Ectodermal cell (in vitro differentiated cells): Measurements from ENCODE around the gene NRIP3.
"Not testable (repeated sequence)": the region's sequence is repeated elsewhere in the genome, so short reads cannot be mapped to it uniquely, and the experiment has no call there.

Experiments used
- H3K27ac ChIP-seq: 2 replicates; pipeline ENCODE4 v1.7.0; 2013; ENCODE audit warnings: mild to moderate bottlenecking, low read depth, low read length; ENCODE audit not compliant: insufficient read depth, poor library complexity, severe bottlenecking
- H3K27me3 ChIP-seq: 2 replicates; pipeline ENCODE4 v1.7.0; 2013; ENCODE audit warnings: mild to moderate bottlenecking, low read length; ENCODE audit not compliant: insufficient read depth, control insufficient read depth, poor library complexity, severe bottlenecking
- H3K36me3 ChIP-seq: one replicate; pipeline ENCODE4 v1.7.0; 2013; ENCODE audit warnings: low read length; ENCODE audit not compliant: control insufficient read depth, insufficient read depth
- H3K4me1 ChIP-seq: one replicate; pipeline ENCODE4 v1.7.0; 2013; ENCODE audit warnings: low read length; ENCODE audit not compliant: control insufficient read depth, insufficient read depth
- H3K4me3 ChIP-seq: 2 replicates; pipeline ENCODE4 v1.7.0; 2013; ENCODE audit warnings: low read depth, low read length, control low read depth; ENCODE audit not compliant: insufficient read depth
- H3K9me3 ChIP-seq: 2 replicates; pipeline ENCODE4 v1.7.0; 2013; ENCODE audit warnings: mild to moderate bottlenecking, low read length, moderate library complexity; ENCODE audit not compliant: control insufficient read depth
- WGBS, 2 experiments: methylation state at CpG; one replicate each; pipeline ENCODE4 v1.1.7; 2013; ENCODE audit warnings: missing lambda C conversion rate in 2 of 2; 5-methylcytosine and 5-hydroxymethylcytosine counted together

Gene NRIP3

DNA sequence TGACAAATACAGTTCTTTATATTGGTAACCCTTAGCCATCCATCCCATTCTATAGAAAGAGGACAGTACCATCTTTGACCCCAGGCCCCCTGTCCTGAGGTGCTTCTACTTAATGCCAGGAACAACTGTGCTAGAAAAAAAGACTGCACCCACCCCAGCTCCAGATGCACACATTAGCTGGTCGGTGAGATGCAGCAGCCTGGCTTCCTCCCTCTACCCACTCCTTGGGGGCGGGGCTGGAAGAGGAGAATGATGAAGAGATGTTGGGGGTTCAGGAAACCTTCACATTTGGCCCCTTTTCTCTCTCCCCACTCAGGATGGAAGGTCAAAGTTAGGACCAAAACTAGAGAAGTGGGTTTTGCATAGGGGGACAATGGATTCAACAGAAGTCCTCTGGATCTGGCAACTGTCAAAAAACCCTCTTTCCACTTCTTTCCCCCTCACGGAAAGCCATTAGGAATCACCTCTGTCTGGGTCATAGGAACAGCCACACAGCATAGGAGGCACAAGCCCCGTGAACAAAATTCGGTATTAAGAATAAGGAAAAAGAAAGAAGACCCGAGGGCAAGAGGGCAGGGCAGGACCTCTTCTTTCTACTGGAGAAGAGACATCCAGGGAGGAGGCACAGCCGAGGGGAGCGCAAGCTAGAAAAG, 755 bp downstream of the NRIP3 start:
- H3K27ac ChIP-seq = no peak overlapping the region
- 3 to 8% methylated on average over 7 of the region's 8 CpGs for WGBS, 2 experiments
- H3K4me1 ChIP-seq = peaks cover 6% of the 10 kb centered on the region
- H3K36me3 ChIP-seq = no peaks in the 10 kb centered on the region
- peaks cover 72% of the 10 kb centered on the region for H3K27me3 ChIP-seq
- H3K4me3 ChIP-seq = peak overlapping the region; percentile 52
- no peaks in the 10 kb centered on the region for H3K9me3 ChIP-seq

DNA sequence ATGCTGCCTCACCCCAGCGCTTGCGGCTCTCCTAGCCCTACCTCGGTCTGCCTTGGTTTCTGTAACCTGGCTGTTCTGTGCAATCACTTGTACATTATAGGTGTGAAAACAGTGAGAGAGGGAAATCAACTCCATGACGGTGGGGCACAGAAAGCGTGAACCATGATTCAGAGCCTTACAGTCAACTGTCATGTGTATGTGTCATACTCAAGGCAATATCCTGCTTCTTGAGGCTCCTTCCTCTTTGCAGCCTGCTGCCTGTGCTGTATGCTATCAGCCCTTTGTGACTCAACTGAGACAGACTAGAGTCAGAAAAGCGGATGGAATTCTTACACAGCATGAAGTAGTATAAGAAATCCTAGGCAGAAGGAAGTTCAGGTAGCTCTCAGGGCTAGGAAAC, 2.1 kb downstream of the NRIP3 start:
- Histone ChIP-seq H3K36me3 (no peaks in the 10 kb centered on the region), H3K4me3 (peak overlapping the region; percentile 3), H3K9me3 (no peaks in the 10 kb centered on the region), H3K27ac (no peak overlapping the region), H3K27me3 (peaks cover 64% of the 10 kb centered on the region), H3K4me1 (peaks cover 6% of the 10 kb centered on the region)
- 66 to 68% methylated on average over 6 of the region's 6 CpGs for WGBS, 2 experiments

DNA sequence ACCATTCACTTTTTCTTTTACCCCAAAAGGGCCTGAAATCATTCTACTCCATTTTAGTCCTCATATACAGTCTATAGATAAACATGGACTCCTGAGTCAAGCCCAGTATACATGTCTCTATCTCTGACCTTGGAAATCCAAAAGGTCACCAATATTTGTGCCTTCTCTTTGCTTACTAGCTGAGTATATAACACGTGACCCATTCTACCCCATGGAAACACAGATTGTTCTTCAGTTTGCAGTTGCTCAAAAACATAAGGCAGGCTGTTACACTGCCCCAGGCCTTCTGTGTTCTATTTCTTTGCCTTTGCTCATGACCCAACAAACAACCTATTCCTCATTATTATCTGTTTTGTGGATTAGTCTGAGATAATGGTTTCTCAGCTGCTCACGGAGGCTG, 5.8 kb downstream of the NRIP3 start:
- Histone ChIP-seq H3K27ac (no peak overlapping the region), H3K9me3 (no peaks in the 10 kb centered on the region), H3K36me3 (no peaks in the 10 kb centered on the region), H3K27me3 (peaks cover 27% of the 10 kb centered on the region), H3K4me3 (no peak overlapping the region), H3K4me1 (peaks cover 5% of the 10 kb centered on the region)
- WGBS, 2 experiments = 91 to 93% methylated on average over 2 of the region's 2 CpGs

DNA sequence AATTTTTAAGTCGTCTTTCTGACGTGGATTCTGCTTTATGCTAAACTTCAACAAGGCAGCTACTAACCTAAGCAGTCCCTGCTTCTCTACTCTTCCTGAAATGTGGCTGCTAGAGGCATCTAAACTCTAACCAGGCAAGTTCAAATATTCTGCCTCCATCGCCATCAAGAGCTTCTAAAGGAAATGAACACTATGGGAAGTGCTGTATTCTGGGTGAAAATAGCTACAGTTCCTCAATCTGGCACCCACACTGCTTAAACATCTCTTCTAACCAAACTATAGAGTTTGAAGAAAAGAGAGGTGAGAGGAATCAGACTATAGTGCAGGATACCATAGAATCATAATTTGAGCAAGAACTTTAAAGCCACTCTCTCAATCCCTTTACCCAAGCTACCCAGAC, 6.3 kb downstream of the NRIP3 start:
- WGBS, 2 experiments = 93 to 99% methylated on average over 2 to 3 of the region's 3 CpGs
- no peaks in the 10 kb centered on the region for H3K4me1 ChIP-seq
- H3K4me3 ChIP-seq = no peak overlapping the region
- peaks cover 21% of the 10 kb centered on the region for H3K27me3 ChIP-seq
- no peaks in the 10 kb centered on the region for H3K36me3 ChIP-seq
- H3K27ac ChIP-seq = no peak overlapping the region
- H3K9me3 ChIP-seq = no peaks in the 10 kb centered on the region

DNA sequence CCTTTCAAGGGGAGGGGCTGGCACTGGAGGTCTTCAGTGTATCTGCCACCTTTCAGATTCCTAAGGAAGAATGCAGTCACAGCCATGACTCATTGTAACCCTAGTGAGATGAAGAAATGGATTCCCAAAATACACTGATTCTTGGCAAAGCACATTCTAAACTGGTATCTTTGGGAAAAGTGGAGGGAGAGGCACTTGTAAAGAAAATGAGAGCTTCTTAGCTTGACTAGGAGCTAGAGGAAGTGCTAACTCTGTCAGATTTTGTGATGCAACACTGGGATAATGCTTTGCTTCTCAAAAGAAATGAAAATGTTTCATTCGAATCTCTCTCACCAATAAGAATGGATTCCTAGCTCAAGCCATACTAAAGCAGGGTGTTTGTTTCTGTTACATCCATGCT, 14.3 kb downstream of the NRIP3 start:
- no peak overlapping the region for H3K27ac ChIP-seq
- H3K9me3 ChIP-seq = no peaks in the 10 kb centered on the region
- no peaks in the 10 kb centered on the region for H3K4me1 ChIP-seq
- no peaks in the 10 kb centered on the region for H3K27me3 ChIP-seq
- H3K36me3 ChIP-seq = no peaks in the 10 kb centered on the region
- H3K4me3 ChIP-seq = no peak overlapping the region
- WGBS, 2 experiments = 71 to 77% methylated on average over 1 of the region's 1 CpG

DNA sequence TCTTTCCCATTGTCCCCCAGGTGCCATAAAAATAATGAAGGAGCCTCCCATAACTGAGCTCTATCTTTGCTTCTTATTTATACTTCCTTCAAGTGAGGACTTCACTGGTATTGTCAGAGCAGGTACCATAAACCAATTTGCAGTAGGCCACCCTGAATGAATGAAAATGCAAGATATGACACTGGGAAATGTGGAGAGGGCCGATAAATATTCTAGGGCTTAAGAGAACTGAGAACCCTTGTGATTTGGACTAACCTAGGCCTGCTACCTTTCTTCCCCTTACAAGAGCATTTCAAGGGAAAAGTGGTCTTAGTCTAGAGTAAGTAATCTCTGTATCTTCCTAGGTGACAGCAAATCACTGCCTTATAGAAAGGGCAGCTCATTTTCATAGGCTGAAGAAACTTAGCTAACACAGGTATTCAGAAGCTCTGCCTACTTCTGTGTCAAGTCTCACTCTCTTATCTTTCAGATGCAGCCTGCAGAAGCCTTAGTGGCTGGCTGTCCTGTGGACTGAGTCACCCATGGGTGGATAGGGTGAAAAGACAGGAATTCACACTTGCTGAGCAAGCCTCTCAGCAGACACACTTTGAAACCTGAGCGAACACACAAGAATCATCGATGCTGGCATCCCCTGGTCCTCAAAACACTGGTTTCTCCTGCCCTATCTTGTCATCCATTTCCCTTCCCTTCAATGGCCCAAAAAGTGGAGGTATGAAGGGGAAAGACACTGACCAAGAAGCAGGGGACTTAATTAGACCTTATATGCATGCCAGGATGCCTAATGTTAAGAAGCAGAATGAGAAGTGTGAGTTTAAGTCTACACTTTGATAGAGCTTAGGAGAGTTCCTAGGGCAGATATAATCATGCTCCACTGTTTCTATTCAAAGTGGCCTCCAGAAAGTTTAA, 15.2 kb downstream of the NRIP3 start:
- no peaks in the 10 kb centered on the region for H3K4me1 ChIP-seq

DNA sequence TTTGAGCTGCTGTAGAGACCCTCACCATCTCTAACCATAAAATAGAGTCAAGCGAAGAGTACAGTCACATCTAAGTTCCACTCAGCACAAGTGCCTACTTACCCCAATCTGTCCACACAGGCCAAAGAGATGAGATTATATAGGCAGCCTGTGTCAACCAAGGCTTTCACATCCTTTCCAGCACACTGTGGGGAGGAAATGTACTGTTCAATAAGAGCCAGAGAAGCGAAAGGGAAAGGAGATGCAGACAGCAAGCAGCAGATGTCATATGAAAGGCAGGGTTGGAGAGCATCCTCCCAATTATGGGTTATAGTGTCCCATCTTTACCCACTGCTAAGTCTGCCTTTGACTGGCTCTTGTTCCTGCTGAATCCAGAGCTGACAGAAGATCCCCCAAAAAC, 16.4 kb downstream of the NRIP3 start:
- H3K4me1 ChIP-seq = no peaks in the 10 kb centered on the region
- no peak overlapping the region for H3K27ac ChIP-seq
- WGBS, 2 experiments = 95 to 98% methylated on average over 2 of the region's 2 CpGs
- H3K36me3 ChIP-seq = no peaks in the 10 kb centered on the region
- no peak overlapping the region for H3K4me3 ChIP-seq
- H3K9me3 ChIP-seq = no peaks in the 10 kb centered on the region
- H3K27me3 ChIP-seq = no peaks in the 10 kb centered on the region

More for the DNA sequence above, 15.2 kb downstream of the NRIP3 start:
- H3K4me3 ChIP-seq = no peak overlapping the region
- 96 to 98% methylated on average over 3 of the region's 3 CpGs for WGBS, 2 experiments
- no peaks in the 10 kb centered on the region for H3K36me3 ChIP-seq
- no peaks in the 10 kb centered on the region for H3K27me3 ChIP-seq
- H3K27ac ChIP-seq = no peak overlapping the region
- no peaks in the 10 kb centered on the region for H3K9me3 ChIP-seq

DNA sequence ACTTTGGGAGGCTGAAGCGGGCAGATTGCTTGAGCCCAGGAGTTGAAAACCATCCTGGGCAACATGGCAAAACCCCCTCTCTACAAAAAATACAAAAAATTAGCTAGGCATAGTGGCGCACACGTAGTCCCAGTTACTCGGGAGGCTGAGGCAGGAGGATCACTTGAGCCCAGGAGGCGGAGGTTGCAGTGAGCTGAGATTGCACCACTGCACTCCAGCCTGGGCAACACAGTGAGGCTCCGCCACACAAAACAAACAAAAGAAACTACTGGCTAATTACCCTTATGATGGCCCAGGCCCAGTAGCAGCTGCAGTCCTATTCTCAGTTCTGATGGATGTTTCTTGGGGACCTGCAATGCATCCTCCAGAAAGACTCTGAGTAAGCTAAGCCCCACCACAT, 17.0 kb downstream of the NRIP3 start:
- H3K27ac ChIP-seq, H3K36me3 ChIP-seq, H3K4me1 ChIP-seq, H3K27me3 ChIP-seq, H3K4me3 ChIP-seq, H3K9me3 ChIP-seq: not testable (repeated sequence)
- 94 to 98% methylated on average over 6 of the region's 6 CpGs for WGBS, 2 experiments

DNA sequence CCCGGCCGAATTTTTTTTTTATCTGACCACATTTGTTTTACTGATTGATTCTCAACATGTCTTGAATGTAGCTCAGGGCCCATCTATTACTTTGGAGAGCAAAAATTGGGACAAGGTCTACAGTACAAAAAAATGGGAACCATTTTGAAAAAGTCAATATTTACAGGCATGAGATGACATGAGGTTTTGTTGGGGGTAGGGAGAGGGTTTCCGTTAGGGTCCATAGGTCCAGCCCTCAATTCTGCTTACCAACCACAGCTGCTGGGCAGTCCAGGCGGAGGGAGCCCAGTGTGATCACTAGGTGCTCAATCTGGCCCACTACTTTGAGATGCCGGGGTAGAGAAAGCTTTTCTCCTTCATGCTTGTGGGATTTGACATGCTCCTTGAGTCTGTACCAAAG, 18.3 kb downstream of the NRIP3 start:
- H3K27ac ChIP-seq = no peak overlapping the region
- H3K27me3 ChIP-seq = no peaks in the 10 kb centered on the region
- WGBS, 2 experiments = 94 to 97% methylated on average over 5 of the region's 5 CpGs
- no peak overlapping the region for H3K4me3 ChIP-seq
- no peaks in the 10 kb centered on the region for H3K36me3 ChIP-seq
- H3K4me1 ChIP-seq = no peaks in the 10 kb centered on the region
- no peaks in the 10 kb centered on the region for H3K9me3 ChIP-seq

DNA sequence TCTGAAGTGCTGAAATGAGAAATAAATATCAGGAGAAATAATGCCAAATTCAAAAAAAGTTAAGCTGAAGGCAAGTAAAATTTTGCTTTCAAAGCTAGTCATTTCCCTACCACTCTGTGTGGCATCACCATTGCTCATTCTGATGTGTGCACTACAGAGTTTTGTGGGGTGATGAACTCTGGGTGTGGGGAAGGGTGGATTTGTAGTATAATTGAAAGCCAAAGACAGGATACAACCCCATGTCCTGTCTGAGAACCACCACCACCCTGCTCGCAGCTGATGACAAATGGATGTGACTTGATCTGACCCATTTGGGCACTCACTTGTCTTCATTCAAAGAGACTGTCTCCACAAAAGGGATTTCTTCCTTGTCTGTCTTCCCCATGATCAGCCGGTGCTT, 20.2 kb downstream of the NRIP3 start:
- no peaks in the 10 kb centered on the region for H3K4me1 ChIP-seq
- no peaks in the 10 kb centered on the region for H3K36me3 ChIP-seq
- no peaks in the 10 kb centered on the region for H3K9me3 ChIP-seq
- H3K27me3 ChIP-seq = no peaks in the 10 kb centered on the region
- no peak overlapping the region for H3K4me3 ChIP-seq
- H3K27ac ChIP-seq = no peak overlapping the region
- WGBS, 2 experiments = 91 to 99% methylated on average over 2 of the region's 2 CpGs
